T-helper 2 cell treated with Interferon-gamma antibody and Interleukin-4, amounts not matched to agents 100 ng/mL and 5 ng/mL, for 36 hours (primary cell): Measurements from ENCODE around the gene BABAM1. TPM values are rescaled to one million over a fixed set of nuclear protein-coding genes. Genes with fewer than 3 reads are reported as not detected.

Experiments used
- intact Hi-C: fragments of 100-400 bp; cut with micrococcal nuclease; formaldehyde crosslinking; loops from one replicate; pipeline ENCODE4 v1.15.1; 2023
- total RNA-seq: library from RNA; stranded (reverse); gene quantifications from 2 replicates; pipeline ENCODE4 v1.2.3, GENCODE V29; 2022

Gene BABAM1
- total RNA-seq, 1 donor from 2014 or later = 118 TPM

GRCh38 chr19:17242431-17243208 is 24.6 kb upstream of the BABAM1 start:
- intact Hi-C loops = no loop called here

GRCh38 chr19:17243211-17243829 is 23.9 kb upstream of the BABAM1 start:
- intact Hi-C loops = no loop called here

- intact Hi-C loops = no loop called here
These were observed 23.2 kb upstream of the BABAM1 start for GRCh38 chr19:17243830-17244617.

GRCh38 chr19:17244618-17245534 is 22.4 kb upstream of the BABAM1 start:
- intact Hi-C loops = no loop called here

GRCh38 chr19:17245535-17245984 is 21.7 kb upstream of the BABAM1 start, which contains the start of gene NR2F6:
TSS of gene NR2F6 (minus strand) at chr19:17245919. CDS start at chr19:17245220, 699 bp downstream.
- intact Hi-C loops = no loop called here

GRCh38 chr19:17246681-17247425 is 20.4 kb upstream of the BABAM1 start:
- intact Hi-C loops = no loop called here

- intact Hi-C loops = no loop called here
These were observed 19.0 kb upstream of the BABAM1 start for GRCh38 chr19:17248011-17248776.

- intact Hi-C loops = no loop called here
These were observed 17.2 kb upstream of the BABAM1 start for GRCh38 chr19:17249887-17250548.

GRCh38 chr19:17254636-17255035 is 12.6 kb upstream of the BABAM1 start:
- intact Hi-C loops = no loop called here

- intact Hi-C loops = no loop called here
These were observed 12.1 kb upstream of the BABAM1 start for GRCh38 chr19:17255150-17255621.

GRCh38 chr19:17256130-17256529 is 11.1 kb upstream of the BABAM1 start:
- intact Hi-C loops = no loop called here

GRCh38 chr19:17259118-17259780 is 8.0 kb upstream of the BABAM1 start:
- intact Hi-C loops = no loop called here

GRCh38 chr19:17259934-17260333 is 7.3 kb upstream of the BABAM1 start:
- intact Hi-C loops = loop anchor here (1.0 to 10.0 kb wide), 3 partner anchors 22 to 185 kb away; partner anchors contain the start of genes CCDC194, HAUS8 and MYO9B

- intact Hi-C loops = loop anchor here (1.0 to 10.0 kb wide), 3 partner anchors 21 to 186 kb away; partner anchors contain the start of genes CCDC194, HAUS8 and MYO9B
These were observed 6.4 kb upstream of the BABAM1 start for GRCh38 chr19:17260842-17261325.

- intact Hi-C loops = loop anchor here (10.0 kb wide), 2 partner anchors 132 to 188 kb away; partner anchors contain the start of genes CCDC194, HAUS8 and MYO9B
These were observed 4.7 kb upstream of the BABAM1 start for GRCh38 chr19:17262557-17262956.

- intact Hi-C loops = loop anchor here (10.0 kb wide), 2 partner anchors 131 to 189 kb away; partner anchors contain the start of genes CCDC194, HAUS8 and MYO9B
These were observed 3.3 kb upstream of the BABAM1 start for GRCh38 chr19:17263712-17264640.
